H1 (cell line): ENCODE data around the gene PFN3. TPM values are rescaled to one million over a fixed set of nuclear protein-coding genes. Genes with fewer than 3 reads are reported as not detected.

Experiments used
- CTCF ChIA-PET: fragments of 300-600 bp; sonication (Branson Sonifier 250); formaldehyde crosslinking; loops from one replicate; lab custom pipeline; 2021; ENCODE audit not compliant: partially characterized antibody; lab: Charles Lee
- POLR2A ChIA-PET: fragments of 300-600 bp; sonication (Branson Sonifier 250); formaldehyde crosslinking; loops from one replicate; lab custom pipeline; 2021; ENCODE audit warnings: inconsistent platforms; ENCODE audit not compliant: partially characterized antibody; lab: Charles Lee
- DNase-seq, 2 experiments: peaks; one replicate each; pipeline versions ENCODE4 v3.0.0 to v3.0.0-alpha.2; 2010 to 2022; ENCODE audit warnings: low spot score in 2 of 2, low read depth in 1 of 2, mixed read lengths in 1 of 2
- FAIRE-seq: peaks from 2 replicates; lab custom pipeline; 2011; peaks lifted over from hg19 to GRCh38; lab: Jason Lieb, UNC
- H2AFZ ChIP-seq: 2 replicates; pipeline ENCODE4 v1.8.1; 2012; ENCODE audit warnings: low read length, inconsistent platforms
- H2AK5ac ChIP-seq: 2 replicates; pipeline ENCODE4 v1.6.1; 2013; ENCODE audit warnings: low read depth, low read length
- H2BK120ac ChIP-seq: replicated peaks from 2 replicates; pipeline ENCODE3; 2013; ENCODE audit warnings: low read depth, low read length, inconsistent platforms
- H2BK12ac ChIP-seq: 2 replicates; pipeline ENCODE4 v1.6.1; 2013; ENCODE audit warnings: low read depth, low read length
- H2BK15ac ChIP-seq: 2 replicates; pipeline ENCODE4 v1.6.1; 2013; ENCODE audit warnings: low read length
- H2BK20ac ChIP-seq: 2 replicates; pipeline ENCODE4 v1.6.1; 2013; ENCODE audit warnings: low read length
- H2BK5ac ChIP-seq: 2 replicates; pipeline ENCODE4 v1.6.1; 2013; ENCODE audit warnings: low read depth, low read length
- H3K14ac ChIP-seq: 2 replicates; pipeline ENCODE4 v1.6.1; 2013; ENCODE audit warnings: inconsistent platforms; ENCODE audit not compliant: insufficient read length
- H3K18ac ChIP-seq: 2 replicates; pipeline ENCODE4 v1.6.1; 2013; ENCODE audit warnings: low read length; ENCODE audit errors: extremely low read depth
- H3K23ac ChIP-seq: 2 replicates; pipeline ENCODE4 v1.6.1; 2013; ENCODE audit warnings: inconsistent platforms; ENCODE audit not compliant: insufficient read length
- H3K23me2 ChIP-seq: 2 replicates; pipeline ENCODE4 v1.6.1; 2013; ENCODE audit warnings: low read depth, low read length
- H3K27ac ChIP-seq: 2 replicates; pipeline ENCODE4 v1.6.1; 2011; ENCODE audit warnings: low read depth, low read length, inconsistent platforms
- H3K27me3 ChIP-seq, 4 experiments: replicated peaks in 1 of 4; 1 replicate in 1 of 4; 2 replicates in 3 of 4; pipeline versions ENCODE4 v1.6.1 to v1.8.1; 2011 to 2013; ENCODE audit warnings: low read length in 3 of 4, mild to moderate bottlenecking in 3 of 4, inconsistent platforms in 2 of 4, mixed read lengths in 2 of 4, moderate library complexity in 1 of 4; ENCODE audit not compliant: control insufficient read depth in 3 of 4, insufficient read depth in 3 of 4; ENCODE audit errors: extremely low read depth in 1 of 4
- H3K36me3 ChIP-seq, 4 experiments: 2 replicates each; pipeline versions ENCODE4 v1.6.1 to v1.8.1; 2011 to 2013; ENCODE audit warnings: mild to moderate bottlenecking in 4 of 4, low read length in 3 of 4, moderate library complexity in 2 of 4, control low read depth in 1 of 4, inconsistent platforms in 1 of 4; ENCODE audit not compliant: insufficient read depth in 4 of 4, control insufficient read depth in 2 of 4
- H3K4ac ChIP-seq: replicated peaks from 2 replicates; pipeline ENCODE3; 2013; ENCODE audit warnings: low read length, low read depth, mixed read lengths, inconsistent platforms; ENCODE audit not compliant: insufficient read length
- H3K4me1 ChIP-seq, 4 experiments: replicated peaks in 1 of 4; 1 replicate in 1 of 4; 2 replicates in 3 of 4; pipeline versions ENCODE4 v1.6.1 to v1.8.1; 2011 to 2013; ENCODE audit warnings: low read length in 3 of 4, inconsistent platforms in 2 of 4, mixed read lengths in 1 of 4; ENCODE audit not compliant: insufficient read depth in 4 of 4, control insufficient read depth in 3 of 4
- H3K4me2 ChIP-seq, 2 experiments: 2 replicates each; pipeline versions ENCODE4 v1.6.1 to v1.8.1; 2011 to 2013; ENCODE audit warnings: low read depth in 2 of 2, low read length in 2 of 2, control low read depth in 1 of 2, inconsistent platforms in 1 of 2, mild to moderate bottlenecking in 1 of 2; ENCODE audit not compliant: insufficient read depth in 1 of 2
- H3K4me3 ChIP-seq, 4 experiments: fragments of 200-600, 300-600 bp in 1 of 4; sonication (generic), shearing (Covaris generic), sonication (Bioruptor Twin) in 1 of 4; 2 replicates each; pipeline versions ENCODE4 v1.5.1 to v1.8.1; 2011 to 2016; ENCODE audit warnings: low read length in 4 of 4, low read depth in 3 of 4, control low read depth in 2 of 4, inconsistent platforms in 2 of 4, mild to moderate bottlenecking in 2 of 4, mixed read lengths in 1 of 4, moderate library complexity in 1 of 4; ENCODE audit not compliant: insufficient read depth in 2 of 4; ENCODE audit errors: extremely low read depth in 1 of 4
- H3K56ac ChIP-seq: replicated peaks from 2 replicates; pipeline ENCODE3; 2013; ENCODE audit warnings: low read depth, mild to moderate bottlenecking, mixed read lengths, low read length, inconsistent platforms; ENCODE audit not compliant: insufficient read length
- H3K79me1 ChIP-seq: 2 replicates; pipeline ENCODE4 v1.6.1; 2013; ENCODE audit warnings: low read depth, low read length, control low read depth
- H3K79me2 ChIP-seq, 2 experiments: 2 replicates each; pipeline versions ENCODE4 v1.6.1 to v1.8.1; 2012 to 2013; ENCODE audit warnings: low read length in 2 of 2, mild to moderate bottlenecking in 2 of 2, inconsistent platforms in 1 of 2; ENCODE audit not compliant: insufficient read depth in 2 of 2, control insufficient read depth in 1 of 2
- H3K9ac ChIP-seq, 4 experiments: replicated peaks in 1 of 4; 1 replicate in 1 of 4; 2 replicates in 3 of 4; pipeline versions ENCODE4 v1.6.1 to v1.8.1; 2011 to 2013; ENCODE audit warnings: low read depth in 3 of 4, low read length in 3 of 4, control low read depth in 2 of 4, mild to moderate bottlenecking in 2 of 4, moderate library complexity in 2 of 4, inconsistent platforms in 1 of 4; ENCODE audit errors: extremely low read depth in 1 of 4
- H3K9me3 ChIP-seq, 2 experiments: 2 replicates each; pipeline versions ENCODE4 v1.6.1 to v1.8.1; 2012 to 2013; ENCODE audit warnings: mild to moderate bottlenecking in 2 of 2, moderate library complexity in 2 of 2, control low read depth in 1 of 2, inconsistent platforms in 1 of 2, low read depth in 1 of 2, low read length in 1 of 2, mixed read lengths in 1 of 2; ENCODE audit not compliant: insufficient read depth in 2 of 2
- H4K20me1 ChIP-seq, 2 experiments: replicated peaks in 1 of 2; 2 replicates each; pipeline versions ENCODE3 to v1.8.1; 2011 to 2013; ENCODE audit warnings: inconsistent platforms in 2 of 2, low read length in 2 of 2, mild to moderate bottlenecking in 1 of 2; ENCODE audit not compliant: insufficient read depth in 2 of 2, control insufficient read depth in 1 of 2
- H4K5ac ChIP-seq: 2 replicates; pipeline ENCODE4 v1.6.1; 2013; ENCODE audit warnings: low read length, low read depth, mixed read lengths, inconsistent platforms; ENCODE audit not compliant: insufficient read length
- H4K8ac ChIP-seq: 2 replicates; pipeline ENCODE4 v1.8.0; 2013; ENCODE audit warnings: mild to moderate bottlenecking, moderate library complexity, low read length, inconsistent platforms; ENCODE audit not compliant: insufficient read depth; ENCODE audit errors: extremely low read depth
- H4K91ac ChIP-seq: replicated peaks from 2 replicates; pipeline ENCODE3; 2013; ENCODE audit warnings: low read length, mixed read lengths, inconsistent platforms; ENCODE audit not compliant: insufficient read length
- CREB1 ChIP-seq: IDR thresholded peaks from 2 replicates; pipeline ENCODE4 v1.6.1; 2012; ENCODE audit warnings: inconsistent platforms
- PHF8 ChIP-seq: fragments of 200-600 bp; sonication (generic); conservative IDR thresholded peaks from 2 replicates; pipeline ENCODE4 v1.7.1; 2012; ENCODE audit warnings: low read depth, mild to moderate bottlenecking, inconsistent platforms, low read length, moderate library complexity
- POLR2AphosphoS5 ChIP-seq: IDR thresholded peaks from 2 replicates; pipeline ENCODE4 v1.6.1; 2011; ENCODE audit warnings: low read depth, low read length
- SP2 ChIP-seq: IDR thresholded peaks from 2 replicates; pipeline ENCODE4 v1.6.1; 2012; ENCODE audit warnings: mild to moderate bottlenecking, low read length, inconsistent platforms
- WGBS, 2 experiments: shearing (Covaris generic) in 1 of 2; methylation state at CpG; one replicate each; pipeline versions ENCODE4 v1.1.6 to v1.1.7; 2013 to 2015; ENCODE audit warnings: low lambda C conversion rate in 2 of 2, mixed read lengths in 2 of 2, inconsistent platforms in 1 of 2, low coverage in 1 of 2, missing lambda C conversion rate in 1 of 2; ENCODE audit not compliant: insufficient replicate concordance in 2 of 2, insufficient coverage in 1 of 2, insufficient read length in 1 of 2; ENCODE audit errors: extremely low coverage in 1 of 2, missing lambda C conversion rate in 1 of 2; 5-methylcytosine and 5-hydroxymethylcytosine counted together
- polyA plus RNA-seq, 7 experiments: library from polyadenylated mRNA; depleted of rRNA in 3 of 7; stranded (reverse) in 5 of 7; unstranded in 2 of 7; fragments of >200 nt in 5 of 7; fragments of 200-250 nt in 2 of 7; gene quantifications; 1 replicate in 5 of 7; 2 replicates in 1 of 7; 4 replicates in 1 of 7; pipeline versions ENCODE4 v1.2.1 to v1.2.3, GENCODE V29; 2011 to 2013; ENCODE audit warnings: missing spikeins in 2 of 7, mixed read lengths in 2 of 7
- total RNA-seq: library from RNA; stranded (reverse); fragmentation: NEBNext Ultra II Directional; extraction: Animal tissue kit (Norgen Biotek cat#: 25700); gene quantifications from 2 replicates; pipeline ENCODE4 v1.2.1, GENCODE V29; 2021

PFN3 gene
- total and polyA plus RNA-seq, 2 of the 8 experiments (the other 6 are each of a cell fraction or from before 2014, with no cell fraction given) = not detected

- Histone ChIP-seq H2BK120ac (no peak overlapping the region), H4K5ac (no peak overlapping the region), H4K91ac (no peak overlapping the region), H4K8ac (no peak overlapping the region), H3K79me1 (peaks cover 16% of the 10 kb centered on the region), H3K36me3 (peaks cover 7 to 36% (median 24%) of the 10 kb centered on the region in 4 experiments; a peak in 6 of 8 replicates), H3K23ac (no peak overlapping the region), H2BK15ac (no peak overlapping the region), H2BK12ac (no peak overlapping the region), H3K9me3 (no peaks in the 10 kb centered on the region), H3K56ac (no peak overlapping the region), H3K9ac (no peak overlapping the region), H3K4me1 (peaks cover 3 to 14% (median 9%) of the 10 kb centered on the region in 4 experiments; a peak in 6 of 7 replicates), H3K18ac (no peak overlapping the region), H2BK20ac (no peak overlapping the region), H3K4me2 (no peak overlapping the region), H2AK5ac (no peak overlapping the region), H4K20me1 (peaks cover 15 to 24% of the 10 kb centered on the region in 2 experiments), H3K4ac (no peak overlapping the region), H3K4me3 (no peak overlapping the region), H2AFZ (no peak overlapping the region), H3K27me3 (no peaks in the 10 kb centered on the region), H3K23me2 (peaks cover 8% of the 10 kb centered on the region), H3K79me2 (peaks cover 0 to 26% of the 10 kb centered on the region in 2 experiments; a peak in 2 of 4 replicates), H3K27ac (no peak overlapping the region), H2BK5ac (0 out of 2 replicates have a peak overlapping the region, but pooled peaks have one; percentile 8), H3K14ac (no peak overlapping the region)
- TF ChIP-seq PHF8 = no peak
- no peak for TF ChIP-seq CREB1
- no peak for TF ChIP-seq POLR2AphosphoS5
- TF ChIP-seq SP2 = no peak
- 87% methylated on average over 25 of the region's 26 CpGs; no CpG with 5 or more reads in 1 of the 2 experiments for WGBS, 2 experiments
- no peak for FAIRE-seq
- DNase-seq = no peak
- ChIA-PET CTCF (interaction anchor here (0.6 to 5.9 kb wide), 10 partner anchors 21 to 123 kb away, joined by 3 to 34 read pairs (median 4); partner anchors contain the start of gene F12), POLR2A (interaction anchor here (0.7 to 24.2 kb wide), 8 partner anchors 9 to 121 kb away, joined by 3 to 460 read pairs (median 4); partner anchors contain the start of gene PRR7)
These were observed 29.9 kb upstream of the PFN3 start for GRCh38 chr5:177430140-177430951.
